Vagina (tissue), 2 donors: ENCODE results near the gene EWSR1. TPM values are rescaled to one million over a fixed set of nuclear protein-coding genes. Genes with fewer than 3 reads are reported as not detected.

Source experiments
- DNase-seq, 2 donors: peaks; one replicate each; pipeline ENCODE4 v3.0.0-alpha.2; 2017; ENCODE audit errors: extremely low spot score in 2 of 2
- H3K27ac ChIP-seq: fragments of 200-600 bp; sonication (generic); one replicate; pipeline ENCODE4 v1.5.1; 2019
- H3K27me3 ChIP-seq: fragments of 200-600 bp; sonication (generic); one replicate; pipeline ENCODE4 v1.5.1; 2019
- H3K36me3 ChIP-seq, 2 donors: fragments of 200-600 bp; sonication (generic); one replicate each; pipeline ENCODE4 v1.5.1; 2017 to 2019
- H3K4me1 ChIP-seq: fragments of 200-600 bp; sonication (generic); one replicate; pipeline ENCODE4 v1.5.1; 2019
- H3K4me3 ChIP-seq, 2 donors: fragments of 200-600 bp; sonication (generic); 1 replicate in 1 of 2; 2 replicates in 1 of 2; pipeline ENCODE4 v1.5.1; 2016 to 2019
- H3K9me3 ChIP-seq: fragments of 200-600 bp; sonication (generic); one replicate; pipeline ENCODE4 v1.5.1; 2019
- POLR2A ChIP-seq, 2 donors: fragments of 450-650 bp; IDR thresholded peaks; one replicate each; pipeline ENCODE4 v1.6.1; 2017; ENCODE audit warnings: antibody characterized with exemption in 2 of 2, mild to moderate bottlenecking in 2 of 2, moderate library complexity in 2 of 2
- POLR2AphosphoS5 ChIP-seq, 2 donors: sonication (generic); formaldehyde crosslinking; IDR thresholded peaks; one replicate each; pipeline ENCODE4 v1.9.0; 2017; ENCODE audit warnings: antibody characterized with exemption in 2 of 2, mild to moderate bottlenecking in 2 of 2, low read depth in 1 of 2; ENCODE audit not compliant: insufficient read depth in 1 of 2
- intact Hi-C: fragments of 100-400 bp; cut with DNase I; formaldehyde crosslinking; loops from one replicate; pipeline ENCODE4 v1.15.1; 2023
- total RNA-seq: library from RNA; depleted of rRNA; stranded (reverse); fragments of >200 nt; gene quantifications from one replicate; pipeline ENCODE4 v1.2.3, GENCODE V29; 2016
- TF ChIP-seq, protein P1 (sequence below), 3 experiments: fragments of 450-650 bp in 2 of 3; fragments of 200-600 bp in 1 of 3; sonication (generic) in 1 of 3; IDR thresholded peaks; one replicate each; pipeline ENCODE4 v1.5.1; 2017 to 2019; ENCODE audit warnings: antibody characterized with exemption in 3 of 3, mild to moderate bottlenecking in 2 of 3, moderate library complexity in 2 of 3

EWSR1 gene
- total RNA-seq, 1 donor from 2014 or later: 164 TPM

DNA sequence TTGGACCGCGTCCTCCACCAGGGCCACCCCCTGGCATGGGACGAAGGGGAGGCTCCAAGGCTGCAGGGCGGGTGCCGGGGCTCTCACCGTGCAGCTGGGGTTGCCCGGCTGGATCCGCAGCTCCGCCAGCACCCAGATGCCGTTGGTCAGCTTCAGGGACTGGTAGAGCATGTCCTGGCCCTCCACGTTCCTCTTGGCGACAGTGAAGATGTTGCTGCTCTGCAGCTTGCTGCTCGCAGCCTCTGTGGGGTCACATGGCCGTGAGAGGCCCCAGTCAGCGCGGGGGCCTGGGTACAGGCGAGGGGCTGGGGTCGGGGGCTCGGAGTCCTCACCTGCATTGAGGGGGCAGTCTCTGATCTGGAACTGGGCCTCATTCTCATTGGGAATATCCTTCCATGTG is 62.2 kb downstream of the EWSR1 start:
- Histone ChIP-seq H3K27ac (no peak overlapping the region), H3K27me3 (no peaks in the 10 kb centered on the region), H3K36me3 (peaks cover 0 to 40% of the 10 kb centered on the region in 2 donors), H3K4me1 (peaks cover 13% of the 10 kb centered on the region), H3K4me3 (no peak overlapping the region), H3K9me3 (no peaks in the 10 kb centered on the region)
- no peak for DNase-seq
- intact Hi-C loops: no loop called here
- TF ChIP-seq POLR2A (IDR thresholded peaks at IDR 0.05): no peak
- no peak for TF ChIP-seq POLR2AphosphoS5 (IDR thresholded peaks at IDR 0.05; ENCODE audit: insufficient read depth in 1 of 2, low read depth in 1 of 2)
- TF ChIP-seq, protein P1, sequence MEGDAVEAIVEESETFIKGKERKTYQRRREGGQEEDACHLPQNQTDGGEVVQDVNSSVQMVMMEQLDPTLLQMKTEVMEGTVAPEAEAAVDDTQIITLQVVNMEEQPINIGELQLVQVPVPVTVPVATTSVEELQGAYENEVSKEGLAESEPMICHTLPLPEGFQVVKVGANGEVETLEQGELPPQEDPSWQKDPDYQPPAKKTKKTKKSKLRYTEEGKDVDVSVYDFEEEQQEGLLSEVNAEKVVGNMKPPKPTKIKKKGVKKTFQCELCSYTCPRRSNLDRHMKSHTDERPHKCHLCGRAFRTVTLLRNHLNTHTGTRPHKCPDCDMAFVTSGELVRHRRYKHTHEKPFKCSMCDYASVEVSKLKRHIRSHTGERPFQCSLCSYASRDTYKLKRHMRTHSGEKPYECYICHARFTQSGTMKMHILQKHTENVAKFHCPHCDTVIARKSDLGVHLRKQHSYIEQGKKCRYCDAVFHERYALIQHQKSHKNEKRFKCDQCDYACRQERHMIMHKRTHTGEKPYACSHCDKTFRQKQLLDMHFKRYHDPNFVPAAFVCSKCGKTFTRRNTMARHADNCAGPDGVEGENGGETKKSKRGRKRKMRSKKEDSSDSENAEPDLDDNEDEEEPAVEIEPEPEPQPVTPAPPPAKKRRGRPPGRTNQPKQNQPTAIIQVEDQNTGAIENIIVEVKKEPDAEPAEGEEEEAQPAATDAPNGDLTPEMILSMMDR (IDR thresholded peaks at IDR 0.05): no peak

DNA sequence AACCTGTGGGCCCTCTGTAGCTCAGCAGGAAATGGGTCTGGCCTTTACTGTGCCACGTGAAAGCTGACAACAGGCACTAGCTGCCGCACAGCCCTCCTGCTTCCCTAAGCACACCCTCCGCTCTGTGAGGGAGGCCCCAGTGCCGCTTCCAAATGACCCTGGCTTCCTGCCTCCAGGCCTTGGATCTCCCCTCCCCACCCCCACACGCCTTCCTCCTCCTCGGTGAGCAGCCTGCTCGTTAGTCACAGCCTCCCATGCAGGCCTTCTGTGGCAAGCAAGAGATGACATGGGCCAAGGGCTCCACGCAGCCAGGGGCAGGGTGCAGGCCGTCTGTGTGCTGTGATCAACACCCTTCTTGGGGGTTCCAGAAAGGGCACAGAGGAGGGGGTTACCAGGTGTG is 62.7 kb downstream of the EWSR1 start:
- peaks cover 13% of the 10 kb centered on the region for H3K4me1 ChIP-seq
- H3K27ac ChIP-seq: no peak overlapping the region
- DNase-seq: no peak
- H3K36me3 ChIP-seq: peaks cover 0 to 44% of the 10 kb centered on the region in 2 donors
- H3K9me3 ChIP-seq: no peaks in the 10 kb centered on the region
- no peak for TF ChIP-seq POLR2A (IDR thresholded peaks at IDR 0.05)
- TF ChIP-seq POLR2AphosphoS5 (IDR thresholded peaks at IDR 0.05; ENCODE audit: insufficient read depth in 1 of 2, low read depth in 1 of 2): peak in 1 of 2 donors; percentile 40
- no peak overlapping the region for H3K4me3 ChIP-seq
- H3K27me3 ChIP-seq: no peaks in the 10 kb centered on the region
- intact Hi-C loops: no loop called here

DNA sequence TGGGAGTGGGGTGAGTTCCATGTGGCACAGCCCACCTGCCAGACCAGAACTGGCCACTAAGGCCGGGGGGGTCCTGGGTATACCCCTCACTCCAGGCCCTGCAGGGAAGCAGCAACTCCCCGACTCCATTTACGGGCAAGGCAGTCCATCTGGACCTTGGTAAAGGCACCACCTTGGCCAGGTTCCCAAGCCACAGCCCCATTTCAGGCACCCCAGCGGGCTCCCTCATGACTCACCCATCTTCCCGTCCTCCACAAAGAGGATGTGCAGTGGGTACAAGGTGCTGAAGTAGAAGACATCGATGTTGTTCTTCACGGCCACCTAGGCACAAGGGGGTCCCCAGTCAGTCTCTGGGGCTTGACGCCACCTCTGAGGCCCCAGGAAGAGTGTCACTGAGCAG is 63.1 kb downstream of the EWSR1 start:
- Histone ChIP-seq H3K4me3 (no peak overlapping the region), H3K27me3 (no peaks in the 10 kb centered on the region), H3K9me3 (no peaks in the 10 kb centered on the region), H3K4me1 (peaks cover 13% of the 10 kb centered on the region), H3K36me3 (peaks cover 0 to 48% of the 10 kb centered on the region in 2 donors), H3K27ac (no peak overlapping the region)
- no peak for DNase-seq
- intact Hi-C loops: no loop called here
- TF ChIP-seq, protein P1 (IDR thresholded peaks at IDR 0.05): no peak
- TF ChIP-seq POLR2A (IDR thresholded peaks at IDR 0.05) (no peak), POLR2AphosphoS5 (IDR thresholded peaks at IDR 0.05; ENCODE audit: insufficient read depth in 1 of 2, low read depth in 1 of 2) (no peak)

GRCh38 chr22:29331658-29332300 is 63.7 kb downstream of the EWSR1 start:
- Histone ChIP-seq H3K36me3 (peaks cover 0 to 51% of the 10 kb centered on the region in 2 donors), H3K4me3 (no peak overlapping the region), H3K9me3 (no peaks in the 10 kb centered on the region), H3K27me3 (no peaks in the 10 kb centered on the region), H3K27ac (no peak overlapping the region), H3K4me1 (peaks cover 13% of the 10 kb centered on the region)
- intact Hi-C loops: no loop called here
- no peak for DNase-seq
- TF ChIP-seq, protein P1 (IDR thresholded peaks at IDR 0.05): no peak
- TF ChIP-seq POLR2AphosphoS5 (IDR thresholded peaks at IDR 0.05; ENCODE audit: insufficient read depth in 1 of 2, low read depth in 1 of 2) (no peak), POLR2A (IDR thresholded peaks at IDR 0.05) (no peak)

GRCh38 chr22:29332886-29333496 is 64.9 kb downstream of the EWSR1 start:
- H3K4me1 ChIP-seq: peaks cover 13% of the 10 kb centered on the region
- no peak for DNase-seq
- TF ChIP-seq, protein P1 (IDR thresholded peaks at IDR 0.05): no peak
- no peak for TF ChIP-seq POLR2AphosphoS5 (IDR thresholded peaks at IDR 0.05; ENCODE audit: insufficient read depth in 1 of 2, low read depth in 1 of 2)
- peaks cover 0 to 52% of the 10 kb centered on the region in 2 donors for H3K36me3 ChIP-seq
- no peaks in the 10 kb centered on the region for H3K27me3 ChIP-seq
- no peaks in the 10 kb centered on the region for H3K9me3 ChIP-seq
- no peak overlapping the region for H3K27ac ChIP-seq
- intact Hi-C loops: no loop called here
- no peak overlapping the region for H3K4me3 ChIP-seq
